Measurements from ENCODE around the gene ATG7. TPM values are rescaled to one million over a fixed set of nuclear protein-coding genes. Genes with fewer than 3 reads are reported as not detected.
A peak's percentile ranks its signal among the peaks of the same experiment; 100 is the strongest.

Gene ATG7, protein sequence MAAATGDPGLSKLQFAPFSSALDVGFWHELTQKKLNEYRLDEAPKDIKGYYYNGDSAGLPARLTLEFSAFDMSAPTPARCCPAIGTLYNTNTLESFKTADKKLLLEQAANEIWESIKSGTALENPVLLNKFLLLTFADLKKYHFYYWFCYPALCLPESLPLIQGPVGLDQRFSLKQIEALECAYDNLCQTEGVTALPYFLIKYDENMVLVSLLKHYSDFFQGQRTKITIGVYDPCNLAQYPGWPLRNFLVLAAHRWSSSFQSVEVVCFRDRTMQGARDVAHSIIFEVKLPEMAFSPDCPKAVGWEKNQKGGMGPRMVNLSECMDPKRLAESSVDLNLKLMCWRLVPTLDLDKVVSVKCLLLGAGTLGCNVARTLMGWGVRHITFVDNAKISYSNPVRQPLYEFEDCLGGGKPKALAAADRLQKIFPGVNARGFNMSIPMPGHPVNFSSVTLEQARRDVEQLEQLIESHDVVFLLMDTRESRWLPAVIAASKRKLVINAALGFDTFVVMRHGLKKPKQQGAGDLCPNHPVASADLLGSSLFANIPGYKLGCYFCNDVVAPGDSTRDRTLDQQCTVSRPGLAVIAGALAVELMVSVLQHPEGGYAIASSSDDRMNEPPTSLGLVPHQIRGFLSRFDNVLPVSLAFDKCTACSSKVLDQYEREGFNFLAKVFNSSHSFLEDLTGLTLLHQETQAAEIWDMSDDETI
- 291 and 302 TPM in 2 replicates for total RNA-seq (2013; cell fraction: nucleolus; rRNA removed)
- 21.5 and 27.0 TPM in 2 replicates for total RNA-seq (2014; rRNA removed)
- 25.4 and 26.0 TPM in 2 replicates for total RNA-seq (2014; rRNA removed; fragmentation: Illumina TruSeq; extraction: Trizol)
- 28.8 and 31.7 TPM in 2 replicates for total RNA-seq (2021)
- polyA plus RNA-seq (2011; ENCODE audit: low read depth) = 11.1 TPM
- 26.7 and 26.8 TPM in 2 replicates for polyA plus RNA-seq (2011; rRNA removed)
- 20.1 and 26.2 TPM in 2 replicates for polyA plus RNA-seq (2011; cell fraction: cytosol; rRNA removed)
- polyA plus RNA-seq (2011; cell fraction: nucleus; rRNA removed) = 21.9 and 30.9 TPM in 2 replicates
- 14.0 and 17.4 TPM in 2 replicates for polyA plus RNA-seq (2012)
- 41.3 and 46.4 TPM in 2 replicates for polyA plus RNA-seq (2014; fragmentation: Illumina TruSeq; extraction: Trizol)
- polyA plus RNA-seq (2014; fragmentation: Nextera tagmentation; extraction: Ambion mirVana) = 10 to 100 TPM; 13.5 to 18.0 TPM
- 12.2 and 17.2 TPM in 2 replicates for polyA plus RNA-seq (2014; rRNA removed)
- 10 to 100 TPM; 38.8 to 49.5 TPM for polyA plus RNA-seq (2016; fragmentation: Nextera tagmentation; extraction: Ambion mirVana)
- 56.3 and 65.4 TPM in 2 replicates for polyA minus RNA-seq (2011; rRNA and poly(A)+ RNA removed)
- 10.0 and 20.6 TPM in 2 replicates for polyA minus RNA-seq (2011; cell fraction: cytosol; rRNA and poly(A)+ RNA removed)
- polyA minus RNA-seq (2011; cell fraction: nucleus; rRNA and poly(A)+ RNA removed) = 51.0 and 63.4 TPM in 2 replicates
- Bru-seq, nascent RNA = percentile 69 among the genes with signal in this experiment
- BruChase-seq, experiment 1, labeled RNA remaining after a 6-hour chase = percentile 70 among the genes with signal in this experiment
- BruChase-seq, experiment 2, labeled RNA remaining after a 2-hour chase = percentile 72 among the genes with signal in this experiment
- long read RNA-seq, experiment 1, full-length matches to known transcripts = 16 of 31 reads
- long read RNA-seq, experiment 1, partial matches to known transcripts = 4 of 31 reads
- long read RNA-seq, experiment 1, other reads (novel, unspliced or antisense) = 11 of 31 reads
- long read RNA-seq, experiment 2, full-length matches to known transcripts = 51 of 120 reads
- long read RNA-seq, experiment 2, partial matches to known transcripts = 22 of 120 reads
- long read RNA-seq, experiment 2, other reads (novel, unspliced or antisense) = 47 of 120 reads

GRCh38 chr3:11271986-11272904, at the start of gene ATG7:
Gene ATG7, plus strand, starts transcription at chr3:11272397. Its CDS starts 26,299 bp downstream, at chr3:11298696.
- H3K4me2 ChIP-seq (ENCODE audit: control insufficient read depth, insufficient read depth) = peak within 1 kb of the TSS; percentile 93
- intact Hi-C loops (cut with micrococcal nuclease; ENCODE audit: unreplicated experiment) (no loop called here), in situ Hi-C loops (cut with MboI) (no loop called here)
- POLR2A ChIA-PET = interaction anchor here (0.6 to 2.2 kb wide), 7 partner anchors 13 to 372 kb away, joined by 3 to 11 read pairs (median 3); no protein-coding TSS in a partner anchor
- peak within 1 kb of the TSS; percentile 95 for H3K9ac ChIP-seq (ENCODE audit: control insufficient read depth, insufficient read depth, low read length)
- H3K4me3 ChIP-seq = peak within 1 kb of the TSS; percentile 99
- DNase-seq (ENCODE audit: low read depth, low spot score) = peak; percentile 82
- RAD21 ChIA-PET (ENCODE audit: unreplicated experiment) = interaction anchor here (1.0 to 3.7 kb wide), 9 partner anchors 13 to 345 kb away, joined by 3 to 38 read pairs (median 3); no protein-coding TSS in a partner anchor
- ATAC-seq = peak; percentile 99
- CTCF ChIA-PET = interaction anchor here (1.3 to 3.4 kb wide), 5 partner anchors 15 to 371 kb away, joined by 3 to 32 read pairs (median 6); partner anchors contain the start of gene VGLL4
- peak within 1 kb of the TSS; percentile 93 for H2AFZ ChIP-seq (ENCODE audit: control insufficient read depth, low read depth, low read length)
- H3K27ac ChIP-seq (ENCODE audit: control insufficient read depth, insufficient read depth) = peak within 1 kb of the TSS; percentile 88
- H3K9me3 ChIP-seq (replicated peaks; ENCODE audit: control insufficient read depth, insufficient read depth, low read length) = peaks cover 2% of the 10 kb centered on the region; the same call in 1 of the 3 replicates
- SMC1A ChIA-PET (ENCODE audit: uncharacterized antibody, unreplicated experiment) = interaction anchor here (0.6 to 3.7 kb wide), 11 partner anchors 16 to 1594 kb away, joined by 3 to 73 read pairs (median 4); partner anchors contain the start of gene VGLL4
- peak; percentile 95 for FAIRE-seq
- peaks cover 0 to 2% of the 10 kb centered on the region in 2 experiments; a peak in 1 of 4 replicates for H3K36me3 ChIP-seq (ENCODE audit: control insufficient read depth in 2 of 2, insufficient read depth in 2 of 2, low read length in 1 of 2)
- no peaks in the 10 kb centered on the region for H4K20me1 ChIP-seq (ENCODE audit: control insufficient read depth, insufficient read depth)
- BruUV-seq (replicated peaks) = TSS peak; percentile 84
- peaks cover 28% of the 10 kb centered on the region for H3K79me2 ChIP-seq (ENCODE audit: control insufficient read depth, insufficient read depth, low read length)
- WGBS (ENCODE audit: insufficient coverage, insufficient replicate concordance, low lambda C conversion rate, missing lambda C conversion rate) = 2% methylated on average over 51 of the region's 51 CpGs
- H3K4me1 ChIP-seq (ENCODE audit: control insufficient read depth, insufficient read depth, low read length) = peaks cover 7% of the 10 kb centered on the region
- no peaks in the 10 kb centered on the region for H3K27me3 ChIP-seq (replicated peaks in 1 of 2; ENCODE audit: control insufficient read depth in 2 of 2, insufficient read depth in 2 of 2, low read length in 1 of 2)
- TF ChIP-seq NFXL1 (IDR thresholded peaks at IDR 0.05; ENCODE audit: borderline replicate concordance) (no peak), RELB (IDR thresholded peaks at IDR 0.05; ENCODE audit: low read depth) (peak; percentile 77), ZNF217 (IDR thresholded peaks at IDR 0.05) (no peak), ZNF384 (IDR thresholded peaks at IDR 0.05; ENCODE audit: borderline replicate concordance, low read depth, low read length) (no peak), MYB (IDR thresholded peaks at IDR 0.05; ENCODE audit: borderline replicate concordance, low read depth, low read length) (no peak), TCF12 (IDR thresholded peaks at IDR 0.05; ENCODE audit: low read depth, low read length) (no peak), MEF2B (IDR thresholded peaks at IDR 0.05; ENCODE audit: partially characterized antibody, poor library complexity, severe bottlenecking) (peak; percentile 14), TAF1 (IDR thresholded peaks at IDR 0.05; ENCODE audit: borderline replicate concordance, low read depth, low read length) (peak; percentile 62), RCOR1 (conservative IDR thresholded peaks at IDR 0.05; ENCODE audit: low read depth, low read length) (no peak), YBX1 (IDR thresholded peaks at IDR 0.05) (no peak), IRF4 (IDR thresholded peaks at IDR 0.05; ENCODE audit: low read depth, low read length) (no peak)
- TF ChIP-seq, protein P1, sequence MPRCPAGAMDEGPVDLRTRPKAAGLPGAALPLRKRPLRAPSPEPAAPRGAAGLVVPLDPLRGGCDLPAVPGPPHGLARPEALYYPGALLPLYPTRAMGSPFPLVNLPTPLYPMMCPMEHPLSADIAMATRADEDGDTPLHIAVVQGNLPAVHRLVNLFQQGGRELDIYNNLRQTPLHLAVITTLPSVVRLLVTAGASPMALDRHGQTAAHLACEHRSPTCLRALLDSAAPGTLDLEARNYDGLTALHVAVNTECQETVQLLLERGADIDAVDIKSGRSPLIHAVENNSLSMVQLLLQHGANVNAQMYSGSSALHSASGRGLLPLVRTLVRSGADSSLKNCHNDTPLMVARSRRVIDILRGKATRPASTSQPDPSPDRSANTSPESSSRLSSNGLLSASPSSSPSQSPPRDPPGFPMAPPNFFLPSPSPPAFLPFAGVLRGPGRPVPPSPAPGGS (IDR thresholded peaks at IDR 0.05; ENCODE audit: borderline replicate concordance, insufficient read depth, low read depth, low read length, poor library complexity, severe bottlenecking) = no peak
